ENCODE results near the gene PANK2.

Gene PANK2

GRCh38 chr20:3902446-3902845 is 13.3 kb downstream of the PANK2 start:
- DNase-seq, result no peak

- DNase-seq, result no peak
Observed at GRCh38 chr20:3904224-3904623, 15.0 kb downstream of the PANK2 start.

- no peak for DNase-seq
Observed at GRCh38 chr20:3904857-3905256, 15.7 kb downstream of the PANK2 start.

DNA sequence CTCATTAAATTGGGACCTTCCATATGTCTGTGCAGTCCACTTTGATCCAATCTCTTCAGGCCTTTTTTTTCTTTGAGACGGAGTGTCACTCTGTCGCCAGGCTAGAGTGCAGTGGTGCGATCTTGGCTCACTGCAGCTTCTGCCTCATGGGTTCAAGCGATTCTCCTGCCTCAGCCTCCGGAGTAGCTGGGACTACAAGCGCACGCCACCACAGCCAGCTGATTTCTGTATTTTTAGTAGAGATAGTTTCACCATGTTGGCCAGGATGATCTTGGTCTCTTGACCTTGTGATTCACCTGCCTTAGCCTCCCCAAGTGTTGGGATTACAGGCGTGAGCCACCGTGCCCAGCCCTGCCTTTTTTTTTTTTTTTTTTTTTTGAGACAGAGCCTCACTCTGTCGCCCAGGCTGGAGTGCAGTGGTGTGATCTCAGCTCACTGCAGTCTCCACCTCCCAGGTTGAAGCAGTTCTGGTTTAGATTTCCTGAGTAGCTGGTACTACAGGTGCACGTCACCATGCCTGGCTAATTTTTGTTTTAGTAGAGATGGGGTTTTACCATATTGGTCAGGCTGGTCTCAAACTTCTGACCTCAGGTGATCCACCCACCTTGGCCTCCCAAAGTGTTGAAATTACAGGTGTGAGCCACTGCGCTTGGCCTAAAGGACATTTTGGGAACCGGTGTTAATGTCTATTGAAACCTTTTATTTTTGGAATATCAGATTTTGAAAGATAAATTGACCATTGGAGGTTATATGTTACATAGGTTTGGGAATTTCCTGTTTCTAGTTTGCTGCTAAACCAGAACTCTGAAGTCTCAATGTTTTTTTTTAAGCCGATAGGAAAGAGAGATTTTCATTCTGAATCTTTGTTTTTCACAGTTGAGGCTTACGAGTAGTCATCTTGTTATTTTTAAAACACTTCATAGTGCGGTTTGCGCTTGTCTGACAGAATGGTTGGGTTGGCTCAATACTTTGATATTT is 17.8 kb downstream of the PANK2 start:
- peak; percentile 74 for DNase-seq

- DNase-seq, result no peak
Observed at GRCh38 chr20:3908667-3909066, 19.5 kb downstream of the PANK2 start.

- DNase-seq, result no peak
Observed at GRCh38 chr20:3909952-3910366, 20.8 kb downstream of the PANK2 start.

DNA sequence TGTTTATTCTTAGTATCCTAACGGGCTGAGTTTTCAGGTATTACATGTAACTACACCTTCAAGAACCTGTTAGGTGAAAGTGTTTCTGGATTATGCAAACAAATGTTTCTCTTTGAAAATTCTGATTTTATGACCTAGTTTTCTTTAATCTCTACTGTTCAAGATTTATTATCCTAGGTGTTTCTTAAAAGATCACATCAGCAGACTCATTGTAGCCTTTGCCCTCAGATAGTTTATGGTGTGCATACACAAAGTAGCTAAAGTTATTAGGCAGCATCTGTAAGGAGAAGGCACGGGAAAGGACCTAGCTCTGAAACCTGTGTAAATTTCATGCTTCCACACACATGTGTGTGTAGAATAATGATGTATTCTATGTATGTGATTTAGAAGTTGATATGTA is 21.7 kb downstream of the PANK2 start:
- no peak for DNase-seq

DNA sequence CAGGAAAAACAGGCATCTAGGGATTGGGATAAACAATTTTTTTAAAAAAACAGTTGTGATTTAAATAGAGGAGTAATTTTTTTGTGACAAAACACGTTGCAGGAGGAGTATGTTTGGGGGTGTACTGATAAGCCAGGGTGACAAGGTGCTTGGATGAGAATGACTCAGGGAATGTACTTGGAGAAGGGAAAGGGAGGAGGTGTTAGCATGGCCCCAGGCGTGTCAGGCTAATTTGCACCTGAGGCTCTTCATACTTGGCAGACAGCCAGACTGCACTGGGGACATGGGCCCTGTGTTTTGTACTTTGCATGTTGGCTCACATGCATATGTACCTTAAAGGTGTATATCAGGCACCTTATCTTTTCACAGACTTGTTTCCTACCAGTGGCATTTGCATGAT is 22.8 kb downstream of the PANK2 start:
- no peak for DNase-seq

GRCh38 chr20:3914446-3914845 is 25.3 kb downstream of the PANK2 start:
- no peak for DNase-seq

GRCh38 chr20:3915691-3916090 is 26.5 kb downstream of the PANK2 start:
- no peak for DNase-seq

GRCh38 chr20:3916364-3916763 is 27.2 kb downstream of the PANK2 start:
- DNase-seq, result no peak

- DNase-seq, result no peak
Observed at GRCh38 chr20:3919352-3919751, 30.2 kb downstream of the PANK2 start.

GRCh38 chr20:3922223-3922982 is 33.2 kb downstream of the PANK2 start:
- no peak for DNase-seq

DNA sequence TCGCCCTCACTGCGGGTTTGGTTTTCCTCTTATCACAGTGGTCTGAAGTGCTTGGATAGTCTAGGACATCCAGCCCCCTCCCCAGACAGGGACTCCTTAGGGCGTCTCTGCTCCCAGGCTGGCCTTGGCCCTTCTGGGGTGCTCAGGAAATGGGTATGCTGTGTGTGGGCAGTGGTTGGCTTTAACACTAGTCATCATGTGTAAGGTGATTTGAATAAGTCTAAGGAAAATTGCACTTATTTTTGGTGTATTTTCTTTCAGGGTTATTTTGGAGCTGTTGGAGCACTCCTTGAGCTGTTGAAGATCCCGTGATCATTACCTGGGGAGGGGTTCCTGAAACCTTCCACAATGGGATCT is 33.8 kb downstream of the PANK2 start:
- DNase-seq, result no peak

- DNase-seq, result no peak
Observed at GRCh38 chr20:3923818-3924217, 34.6 kb downstream of the PANK2 start.

GRCh38 chr20:3924304-3925112 is 35.3 kb downstream of the PANK2 start:
- no peak for DNase-seq

- DNase-seq, result no peak
Observed at GRCh38 chr20:3925113-3925695, 36.0 kb downstream of the PANK2 start.

GRCh38 chr20:3925899-3926638 is 36.9 kb downstream of the PANK2 start:
- DNase-seq, result no peak

- peak; percentile 19 for DNase-seq
Observed at GRCh38 chr20:3927486-3928291, 38.5 kb downstream of the PANK2 start.

GRCh38 chr20:3929713-3930060 is 40.5 kb downstream of the PANK2 start:
- DNase-seq, result no peak

Data from CD4-positive, alpha-beta T cell treated with Interleukin-21 for 1 hour (primary cell).